H9 (cell line): ENCODE results near the gene NRXN3. TPM values are rescaled to one million over a fixed set of nuclear protein-coding genes. Genes with fewer than 3 reads are reported as not detected.

ENCODE experiments used
- DNase-seq: peaks from one replicate; pipeline ENCODE4 v3.0.0-alpha.2; 2017
- H2AFZ ChIP-seq: one replicate; pipeline ENCODE4 v1.6.1; 2013; ENCODE audit warnings: mild to moderate bottlenecking, low read length, control low read depth, moderate library complexity
- H2AK5ac ChIP-seq: 2 replicates; pipeline ENCODE4 v1.6.1; 2013; ENCODE audit warnings: low read length, control low read depth, mixed read lengths; ENCODE audit not compliant: insufficient read length
- H2BK120ac ChIP-seq: one replicate; pipeline ENCODE4 v1.6.1; 2013; ENCODE audit warnings: low read depth, mild to moderate bottlenecking, low read length, control low read depth, inconsistent platforms; ENCODE audit not compliant: poor library complexity, severe bottlenecking
- H2BK12ac ChIP-seq: 2 replicates; pipeline ENCODE4 v1.6.1; 2013; ENCODE audit warnings: low read length, control low read depth, mixed read lengths, low read depth; ENCODE audit not compliant: insufficient read length
- H2BK15ac ChIP-seq: 2 replicates; pipeline ENCODE4 v1.6.1; 2013; ENCODE audit warnings: low read depth, low read length, control low read depth
- H2BK20ac ChIP-seq: one replicate; pipeline ENCODE4 v1.6.1; 2013; ENCODE audit warnings: low read depth, mild to moderate bottlenecking, low read length, control low read depth, inconsistent platforms; ENCODE audit not compliant: poor library complexity, severe bottlenecking
- H2BK5ac ChIP-seq: 2 replicates; pipeline ENCODE4 v1.6.1; 2013; ENCODE audit warnings: low read length, control low read depth, mixed read lengths; ENCODE audit not compliant: insufficient read length
- H3K14ac ChIP-seq: 2 replicates; pipeline ENCODE4 v1.6.1; 2013; ENCODE audit warnings: low read length, control low read depth; ENCODE audit not compliant: insufficient read depth
- H3K18ac ChIP-seq: 2 replicates; pipeline ENCODE4 v1.6.1; 2013; ENCODE audit warnings: low read depth, mild to moderate bottlenecking, mixed read lengths, low read length, control low read depth; ENCODE audit not compliant: insufficient read length
- H3K23ac ChIP-seq: 2 replicates; pipeline ENCODE4 v1.6.1; 2013; ENCODE audit warnings: low read length, control low read depth, mixed read lengths, low read depth; ENCODE audit not compliant: insufficient read length
- H3K23me2 ChIP-seq: 2 replicates; pipeline ENCODE4 v1.6.1; 2013; ENCODE audit warnings: low read depth, mild to moderate bottlenecking, mixed read lengths, low read length, control low read depth; ENCODE audit not compliant: insufficient read length, poor library complexity, severe bottlenecking
- H3K27ac ChIP-seq: 2 replicates; pipeline ENCODE4 v1.5.1; 2013; ENCODE audit warnings: low read length, control low read depth, mixed read lengths, low read depth; ENCODE audit not compliant: insufficient read length
- H3K27me3 ChIP-seq: 2 replicates; pipeline ENCODE4 v1.6.1; 2013; ENCODE audit warnings: low read length, control low read depth, inconsistent platforms; ENCODE audit not compliant: insufficient read depth
- H3K4ac ChIP-seq: 2 replicates; pipeline ENCODE4 v1.6.1; 2013; ENCODE audit warnings: low read depth, mild to moderate bottlenecking, control low read depth, inconsistent platforms, low read length, moderate library complexity
- H3K4me1 ChIP-seq: 2 replicates; pipeline ENCODE4 v1.6.1; 2013; ENCODE audit warnings: low read length, control low read depth, inconsistent platforms; ENCODE audit not compliant: insufficient read depth
- H3K4me2 ChIP-seq: 2 replicates; pipeline ENCODE4 v1.6.1; 2013; ENCODE audit warnings: low read length, control low read depth, mixed read lengths; ENCODE audit not compliant: insufficient read length, insufficient read depth
- H3K56ac ChIP-seq: 2 replicates; pipeline ENCODE4 v1.6.1; 2013; ENCODE audit warnings: low read depth, mild to moderate bottlenecking, mixed read lengths, low read length, control low read depth; ENCODE audit not compliant: insufficient read length
- H3K79me1 ChIP-seq: 2 replicates; pipeline ENCODE4 v1.6.1; 2013; ENCODE audit warnings: low read depth, mild to moderate bottlenecking, moderate library complexity, low read length, control low read depth, inconsistent platforms; ENCODE audit not compliant: insufficient read depth, poor library complexity, severe bottlenecking
- H3K79me2 ChIP-seq: 2 replicates; pipeline ENCODE4 v1.6.1; 2013; ENCODE audit warnings: low read length, control low read depth, inconsistent platforms; ENCODE audit not compliant: insufficient read depth
- H3K9ac ChIP-seq: 2 replicates; pipeline ENCODE4 v1.6.1; 2013; ENCODE audit warnings: low read length, control low read depth, mixed read lengths; ENCODE audit not compliant: insufficient read length; ENCODE audit errors: extremely low read depth
- H3K9me3 ChIP-seq: one replicate; pipeline ENCODE4 v1.6.1; 2013; ENCODE audit warnings: low read depth, low read length, inconsistent platforms; ENCODE audit not compliant: control insufficient read depth
- H3T11ph ChIP-seq: one replicate; pipeline ENCODE4 v1.6.1; 2013; ENCODE audit warnings: mild to moderate bottlenecking, low read length, control low read depth, inconsistent platforms
- H4K20me1 ChIP-seq: one replicate; pipeline ENCODE4 v1.6.1; 2013; ENCODE audit not compliant: control insufficient read depth, insufficient read length, insufficient read depth
- H4K5ac ChIP-seq: 2 replicates; pipeline ENCODE4 v1.6.1; 2013; ENCODE audit warnings: low read depth, mild to moderate bottlenecking, mixed read lengths, low read length, control low read depth; ENCODE audit not compliant: insufficient read length
- H4K8ac ChIP-seq: replicated peaks from 2 replicates; pipeline ENCODE4 v1.6.1; 2013; ENCODE audit warnings: low read length, control low read depth, mixed read lengths, low read depth; ENCODE audit not compliant: insufficient read length
- H4K91ac ChIP-seq: 2 replicates; pipeline ENCODE4 v1.6.1; 2013; ENCODE audit warnings: low read depth, mild to moderate bottlenecking, moderate library complexity, mixed read lengths, low read length, control low read depth; ENCODE audit not compliant: insufficient read length
- H3K27ac Mint-ChIP-seq, 3 experiments: 2 replicates in 2 of 3; 3 replicates in 1 of 3; pipeline ENCODE4 v1.8.0; 2020 to 2021; ENCODE audit warnings: mixed read lengths in 3 of 3, mild to moderate bottlenecking in 1 of 3, moderate library complexity in 1 of 3
- H3K27me3 Mint-ChIP-seq: 2 replicates; pipeline ENCODE4 v1.8.0; 2021; ENCODE audit warnings: low read depth, mild to moderate bottlenecking, moderate library complexity, mixed read lengths
- H3K36me3 Mint-ChIP-seq, 3 experiments: 2 replicates in 2 of 3; 3 replicates in 1 of 3; pipeline ENCODE4 v1.8.0; 2020 to 2021; ENCODE audit warnings: low read depth in 3 of 3, mixed read lengths in 3 of 3; ENCODE audit not compliant: insufficient read depth in 1 of 3
- H3K4me1 Mint-ChIP-seq, 2 experiments: 2 replicates each; pipeline ENCODE4 v1.8.0; 2020; ENCODE audit warnings: mixed read lengths in 2 of 2
- H3K4me3 Mint-ChIP-seq, 2 experiments: 2 replicates in 1 of 2; 3 replicates in 1 of 2; pipeline ENCODE4 v1.8.0; 2020 to 2021; ENCODE audit warnings: mild to moderate bottlenecking in 2 of 2, mixed read lengths in 2 of 2, moderate library complexity in 1 of 2
- H3K9me3 Mint-ChIP-seq, 2 experiments: 2 replicates in 1 of 2; 3 replicates in 1 of 2; pipeline ENCODE4 v1.8.0; 2020; ENCODE audit warnings: mild to moderate bottlenecking in 2 of 2, mixed read lengths in 2 of 2, moderate library complexity in 1 of 2
- CTCF ChIP-seq: fragments of 200-600 bp; sonication (generic); conservative IDR thresholded peaks from 3 replicates; pipeline ENCODE4 v1.8.0; 2021; ENCODE audit warnings: antibody characterized with exemption, mild to moderate bottlenecking
- WGBS: extraction: QIAGEN DNeasy Blood & Tissue Kit; methylation state at CpG from one replicate; pipeline ENCODE4 v1.1.7; 2013; ENCODE audit warnings: missing lambda C conversion rate, low lambda C conversion rate, mixed read lengths; ENCODE audit not compliant: insufficient read length; ENCODE audit errors: extremely low coverage; 5-methylcytosine and 5-hydroxymethylcytosine counted together
- total RNA-seq: library from RNA; stranded (reverse); gene quantifications from 2 replicates; pipeline ENCODE4 v1.2.1, GENCODE V29; 2021

NRXN3 gene
- total RNA-seq, 1 experiment from 2014 or later, result 1.8 TPM

DNA sequence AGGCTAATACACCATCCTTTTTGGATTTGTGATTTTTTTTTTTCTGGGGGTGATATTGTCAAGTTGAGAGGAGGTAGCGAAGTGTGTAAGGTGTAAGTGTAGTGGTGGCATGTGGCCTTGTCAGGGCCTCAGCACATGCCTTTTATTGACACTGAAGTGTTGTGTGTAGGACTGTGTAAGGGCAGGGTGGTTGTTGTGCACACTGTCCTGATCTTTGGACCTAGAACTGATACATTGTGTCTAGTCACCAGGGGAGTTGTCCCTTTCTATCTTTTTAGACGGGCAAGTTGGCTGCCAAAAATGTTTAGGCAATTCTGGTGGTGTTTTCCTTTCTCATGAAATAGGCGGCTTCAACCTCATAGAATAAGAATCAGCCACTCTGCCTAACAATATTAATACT lies 244.0 kb downstream of the NRXN3 start:
- no peaks in the 10 kb centered on the region for H3K79me2 ChIP-seq
- Mint-ChIP-seq H3K4me3 (no peak overlapping the region), H3K9me3 (no peaks in the 10 kb centered on the region), H3K27me3 (peaks cover 4% of the 10 kb centered on the region), H3K4me1 (no peaks in the 10 kb centered on the region), H3K27ac (no peak overlapping the region), H3K36me3 (no peaks in the 10 kb centered on the region; a peak in 1 of 7 replicates)
- H3K27ac ChIP-seq, result no peak overlapping the region
- no peaks in the 10 kb centered on the region for H3K9me3 ChIP-seq
- no peak overlapping the region for H3T11ph ChIP-seq
- no peak for DNase-seq
- TF ChIP-seq CTCF, result no peak
- no peak overlapping the region for H3K18ac ChIP-seq
- no peak overlapping the region for H4K5ac ChIP-seq
- H4K91ac ChIP-seq, result no peak overlapping the region
- H3K79me1 ChIP-seq, result no peaks in the 10 kb centered on the region
- no peak overlapping the region for H2BK20ac ChIP-seq
- no peak overlapping the region for H3K23ac ChIP-seq
- no peak overlapping the region for H2BK15ac ChIP-seq
- H4K8ac ChIP-seq, result no peak overlapping the region
- no peak overlapping the region for H2BK12ac ChIP-seq
- no peaks in the 10 kb centered on the region for H3K4me1 ChIP-seq
- no peak overlapping the region for H3K14ac ChIP-seq
- no peak overlapping the region for H3K56ac ChIP-seq
- no peaks in the 10 kb centered on the region for H3K23me2 ChIP-seq
- H3K4me2 ChIP-seq, result no peak overlapping the region
- WGBS, result no CpG with 5 or more reads among the region's 3 CpGs
- H2AFZ ChIP-seq, result no peak overlapping the region
- no peak overlapping the region for H2BK120ac ChIP-seq
- no peak overlapping the region for H3K9ac ChIP-seq
- no peak overlapping the region for H3K4ac ChIP-seq
- no peaks in the 10 kb centered on the region for H3K27me3 ChIP-seq
- H2AK5ac ChIP-seq, result no peak overlapping the region
- no peak overlapping the region for H2BK5ac ChIP-seq
- no peaks in the 10 kb centered on the region for H4K20me1 ChIP-seq
